ENCODE results near the gene HSD11B2.
A peak's percentile ranks its signal among the peaks of the same experiment; 100 is the strongest.

The HSD11B2 gene

GRCh38 chr16:67428146-67428731 is 2.7 kb upstream of the HSD11B2 start:
- DNase-seq = peak; percentile 22
- Histone ChIP-seq H3K27me3 (replicated peaks) (peaks cover 33% of the 10 kb centered on the region), H3K4me3 (ENCODE audit: low read depth, low read length) (no peak overlapping the region), H3K36me3 (replicated peaks) (no peaks in the 10 kb centered on the region), H3K27ac (no peak overlapping the region)
- in situ Hi-C loops (cut with HindIII; ENCODE audit: low pct_ligation_motif_present, low sequenced_read_pairs) = no loop called here
- TF ChIP-seq CTCF (IDR thresholded peaks at IDR 0.05; ENCODE audit: low read depth, low read length, missing control alignments) = peak; percentile 97

- peaks cover 33% of the 10 kb centered on the region for H3K27me3 ChIP-seq (replicated peaks)
- H3K27ac ChIP-seq = no peak overlapping the region
- no peak for TF ChIP-seq CTCF (IDR thresholded peaks at IDR 0.05; ENCODE audit: low read depth, low read length, missing control alignments)
- in situ Hi-C loops (cut with HindIII; ENCODE audit: low pct_ligation_motif_present, low sequenced_read_pairs) = no loop called here
- no peaks in the 10 kb centered on the region for H3K36me3 ChIP-seq (replicated peaks)
- no peak for DNase-seq
- no peak overlapping the region for H3K4me3 ChIP-seq (ENCODE audit: low read depth, low read length)
Observed at GRCh38 chr16:67429053-67429798, 1.7 kb upstream of the HSD11B2 start.

GRCh38 chr16:67429799-67430503 is 970 bp upstream of the HSD11B2 start:
- Histone ChIP-seq H3K27ac (no peak overlapping the region), H3K4me3 (ENCODE audit: low read depth, low read length) (no peak overlapping the region), H3K36me3 (replicated peaks) (no peaks in the 10 kb centered on the region), H3K27me3 (replicated peaks) (peaks cover 29% of the 10 kb centered on the region)
- TF ChIP-seq CTCF (IDR thresholded peaks at IDR 0.05; ENCODE audit: low read depth, low read length, missing control alignments) = no peak
- in situ Hi-C loops (cut with HindIII; ENCODE audit: low pct_ligation_motif_present, low sequenced_read_pairs) = no loop called here
- DNase-seq = no peak

GRCh38 chr16:67430504-67430976 is 381 bp upstream of the HSD11B2 start:
- Histone ChIP-seq H3K27me3 (replicated peaks) (peaks cover 23% of the 10 kb centered on the region), H3K4me3 (ENCODE audit: low read depth, low read length) (peak overlapping the region; percentile 29), H3K36me3 (replicated peaks) (no peaks in the 10 kb centered on the region), H3K27ac (no peak overlapping the region)
- in situ Hi-C loops (cut with HindIII; ENCODE audit: low pct_ligation_motif_present, low sequenced_read_pairs) = no loop called here
- no peak for TF ChIP-seq CTCF (IDR thresholded peaks at IDR 0.05; ENCODE audit: low read depth, low read length, missing control alignments)
- DNase-seq = no peak

- Histone ChIP-seq H3K27me3 (replicated peaks) (peaks cover 17% of the 10 kb centered on the region), H3K4me3 (ENCODE audit: low read depth, low read length) (no peak overlapping the region), H3K27ac (no peak overlapping the region), H3K36me3 (replicated peaks) (peaks cover under 1% of the 10 kb centered on the region)
- in situ Hi-C loops (cut with HindIII; ENCODE audit: low pct_ligation_motif_present, low sequenced_read_pairs) = no loop called here
- DNase-seq = no peak
- no peak for TF ChIP-seq CTCF (IDR thresholded peaks at IDR 0.05; ENCODE audit: low read depth, low read length, missing control alignments)
Observed at GRCh38 chr16:67431775-67432505, 1.0 kb downstream of the HSD11B2 start.

Data from brain microvascular endothelial cell (primary cell).